ENCODE data around the gene IL17RC. TPM values are rescaled to one million over a fixed set of nuclear protein-coding genes. Genes with fewer than 3 reads are reported as not detected.
A peak's percentile ranks its signal among the peaks of the same experiment; 100 is the strongest.
"Not testable (repeated sequence)": the region's sequence is repeated elsewhere in the genome, so short reads cannot be mapped to it uniquely, and the experiment has no call there.

IL17RC gene
- total and polyA plus RNA-seq, 12 donors: 18.6 to 62.3 (median 28.4) TPM

DNA sequence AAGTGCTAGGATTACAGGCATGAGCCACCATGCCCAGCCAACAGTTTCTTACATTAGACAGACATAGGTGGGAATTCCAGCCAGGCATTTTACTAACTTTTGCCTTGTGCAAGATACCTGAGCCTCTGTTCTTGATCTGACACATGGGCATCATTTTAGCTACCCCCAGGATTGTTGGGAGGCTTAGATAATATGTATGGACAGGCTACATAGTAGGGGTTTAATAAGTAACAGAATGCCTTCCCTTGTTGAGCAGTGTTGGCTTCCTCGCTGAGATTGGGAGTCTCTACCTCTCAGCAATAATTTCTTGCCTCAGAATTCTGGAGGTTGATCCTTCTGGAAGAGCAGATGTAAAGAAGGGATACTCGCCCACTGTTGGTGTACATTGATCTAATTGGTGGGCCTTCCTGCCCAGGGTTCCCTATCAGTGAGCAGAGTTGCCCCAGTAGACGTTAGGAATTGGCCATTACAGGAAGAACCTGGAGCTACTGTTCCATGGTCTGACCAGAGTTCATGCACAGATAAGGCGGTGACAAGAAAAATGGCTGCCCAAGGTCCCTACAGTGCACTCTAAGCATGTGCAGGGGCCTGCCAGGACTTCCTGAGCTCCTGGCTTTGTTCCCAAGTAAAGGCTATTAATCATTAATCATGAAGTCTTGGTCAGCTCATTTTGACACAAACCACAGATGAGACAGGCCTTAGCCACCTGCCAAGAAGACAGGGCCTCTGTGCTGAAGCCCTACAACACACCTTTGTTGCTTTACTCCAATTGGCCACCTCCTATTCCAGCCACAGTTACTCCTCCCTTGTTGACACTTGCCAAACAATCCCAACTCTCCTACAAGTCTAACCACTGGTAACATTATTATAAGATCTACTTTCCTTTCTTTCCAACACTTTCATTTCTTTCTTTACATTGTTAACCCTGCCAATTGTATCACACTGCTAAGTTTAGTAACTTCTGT lies 19.2 kb upstream of the IL17RC start:
- intact Hi-C loops (cut with DNase I): no loop called here
- DNase-seq (no peak), ATAC-seq (peak in 1 of 8 donors; percentile 28)
- Histone ChIP-seq H3K4me1 (peaks cover 0 to 27% (median 4%) of the 10 kb centered on the region in 9 donors), H3K36me3 (peaks cover 0 to 17% (median 0%) of the 10 kb centered on the region in 9 donors), H3K9me3 (no peaks in the 10 kb centered on the region), H3K27ac (no peak overlapping the region), H3K4me3 (no peak overlapping the region), H3K27me3 (no peaks in the 10 kb centered on the region)
- TF ChIP-seq, protein P1, sequence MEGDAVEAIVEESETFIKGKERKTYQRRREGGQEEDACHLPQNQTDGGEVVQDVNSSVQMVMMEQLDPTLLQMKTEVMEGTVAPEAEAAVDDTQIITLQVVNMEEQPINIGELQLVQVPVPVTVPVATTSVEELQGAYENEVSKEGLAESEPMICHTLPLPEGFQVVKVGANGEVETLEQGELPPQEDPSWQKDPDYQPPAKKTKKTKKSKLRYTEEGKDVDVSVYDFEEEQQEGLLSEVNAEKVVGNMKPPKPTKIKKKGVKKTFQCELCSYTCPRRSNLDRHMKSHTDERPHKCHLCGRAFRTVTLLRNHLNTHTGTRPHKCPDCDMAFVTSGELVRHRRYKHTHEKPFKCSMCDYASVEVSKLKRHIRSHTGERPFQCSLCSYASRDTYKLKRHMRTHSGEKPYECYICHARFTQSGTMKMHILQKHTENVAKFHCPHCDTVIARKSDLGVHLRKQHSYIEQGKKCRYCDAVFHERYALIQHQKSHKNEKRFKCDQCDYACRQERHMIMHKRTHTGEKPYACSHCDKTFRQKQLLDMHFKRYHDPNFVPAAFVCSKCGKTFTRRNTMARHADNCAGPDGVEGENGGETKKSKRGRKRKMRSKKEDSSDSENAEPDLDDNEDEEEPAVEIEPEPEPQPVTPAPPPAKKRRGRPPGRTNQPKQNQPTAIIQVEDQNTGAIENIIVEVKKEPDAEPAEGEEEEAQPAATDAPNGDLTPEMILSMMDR (IDR thresholded peaks at IDR 0.05): no peak
- WGBS, 2 donors: 62 to 68% methylated on average over 4 of the region's 4 CpGs

DNA sequence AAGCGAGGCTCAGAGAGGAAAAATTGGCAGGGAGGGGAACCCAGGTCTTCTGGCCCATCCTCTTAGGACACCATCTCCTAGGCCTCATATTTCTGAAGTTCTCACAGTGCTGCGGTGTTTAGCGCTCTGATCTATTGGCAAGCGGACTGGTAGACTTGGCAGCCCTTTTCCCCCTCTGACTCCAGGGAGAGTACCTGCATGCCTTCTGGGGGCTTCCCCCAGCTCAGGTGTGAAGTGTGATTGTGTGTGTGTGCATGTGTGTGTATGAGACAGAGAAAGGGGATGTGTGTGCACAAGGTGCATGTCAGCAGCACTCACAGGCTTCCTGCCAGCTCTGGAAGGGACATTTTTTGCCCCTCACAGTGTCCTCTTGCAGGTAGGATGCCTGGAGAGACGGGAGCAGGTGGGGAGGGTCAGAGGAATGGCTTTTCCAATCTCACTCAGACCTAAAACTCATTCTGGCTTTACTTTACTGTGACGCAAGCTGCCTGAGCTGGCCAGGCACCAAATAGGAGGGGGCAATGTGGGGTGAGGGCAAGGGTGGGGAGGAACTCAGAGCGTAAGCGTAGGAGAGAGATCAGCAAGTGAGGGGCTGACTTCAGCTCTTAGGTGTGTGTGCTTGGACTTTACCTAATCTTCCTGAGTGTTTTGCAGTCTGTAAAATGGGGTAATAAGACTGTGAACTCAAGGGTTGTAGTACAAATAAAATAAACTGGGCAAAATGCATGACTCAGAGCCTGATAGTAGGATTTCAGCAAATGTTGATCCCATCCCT lies 18.2 kb upstream of the IL17RC start:
- peaks cover 0 to 32% (median 10%) of the 10 kb centered on the region in 9 donors for H3K4me1 ChIP-seq

DNA sequence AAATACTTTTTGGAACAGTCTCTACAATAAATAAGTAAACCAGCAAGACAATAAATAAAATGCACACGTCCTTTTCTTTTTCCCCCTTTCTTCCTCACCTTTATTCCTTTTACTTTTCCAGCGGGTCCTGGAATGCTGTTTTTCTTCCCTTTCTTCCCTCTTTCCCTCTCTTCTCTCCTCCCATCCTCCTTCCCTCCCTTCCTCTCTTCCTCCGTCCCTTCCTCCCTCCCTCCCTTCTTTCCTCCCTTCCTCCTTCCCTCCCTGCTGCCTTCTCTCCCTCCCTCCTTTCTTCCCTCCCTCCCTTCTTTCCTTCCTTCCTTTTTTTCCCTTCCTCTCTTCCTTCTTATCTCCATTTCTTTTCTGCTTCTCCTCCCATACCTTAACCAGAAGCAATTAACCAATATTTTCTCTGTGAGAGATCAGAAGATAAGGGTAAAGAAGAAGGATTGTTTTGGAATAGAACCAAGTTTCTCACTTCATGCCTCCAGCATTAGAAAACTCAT lies 17.6 kb upstream of the IL17RC start:
- intact Hi-C loops (cut with DNase I): no loop called here
- Histone ChIP-seq H3K4me3 (no peak overlapping the region), H3K36me3 (peaks cover 0 to 4% (median 0%) of the 10 kb centered on the region in 9 donors), H3K27me3 (no peaks in the 10 kb centered on the region), H3K27ac (no peak overlapping the region), H3K9me3 (no peaks in the 10 kb centered on the region), H3K4me1 (peaks cover 0 to 30% (median 10%) of the 10 kb centered on the region in 9 donors)
- ATAC-seq (no peak), DNase-seq (no peak)
- 70% methylated on average over 3 of the region's 3 CpGs for WGBS, 2 donors
- TF ChIP-seq, protein P1 (IDR thresholded peaks at IDR 0.05): no peak

More for the DNA sequence above, 18.2 kb upstream of the IL17RC start:
- ATAC-seq (no peak), DNase-seq (no peak)
- WGBS, 2 donors: 81 to 84% methylated on average over 8 of the region's 8 CpGs
- Histone ChIP-seq H3K27me3 (no peaks in the 10 kb centered on the region), H3K4me3 (no peak overlapping the region), H3K36me3 (peaks cover 0 to 8% (median 0%) of the 10 kb centered on the region in 9 donors), H3K27ac (no peak overlapping the region), H3K9me3 (no peaks in the 10 kb centered on the region)
- TF ChIP-seq, protein P1 (IDR thresholded peaks at IDR 0.05): no peak
- intact Hi-C loops (cut with DNase I): no loop called here

DNA sequence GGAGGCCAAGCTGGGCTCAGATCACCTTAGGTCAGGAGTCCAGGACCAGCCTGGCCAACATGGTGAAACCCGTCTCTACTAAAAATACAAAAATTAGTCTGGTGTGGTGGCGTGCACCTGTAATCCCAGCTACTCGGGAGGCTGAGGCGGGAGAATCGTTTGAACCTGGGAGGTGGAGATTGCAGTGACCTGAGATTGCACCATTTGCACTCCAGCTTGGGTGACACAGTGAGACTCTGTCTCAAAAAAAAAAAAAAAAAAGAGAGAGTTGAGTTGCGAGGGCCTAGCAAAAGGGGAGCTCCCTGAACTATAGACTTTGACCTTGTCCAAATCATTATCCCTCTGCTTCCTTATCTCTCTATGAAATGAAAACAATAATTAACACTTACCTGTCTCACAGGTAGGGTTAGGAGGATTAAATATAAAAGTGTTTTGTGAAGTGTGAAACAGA lies 15.9 kb upstream of the IL17RC start:
- 92 to 94% methylated on average over 6 of the region's 6 CpGs for WGBS, 2 donors
- H3K9me3 ChIP-seq; ATAC-seq; H3K36me3 ChIP-seq; DNase-seq; intact Hi-C loops (cut with DNase I); H3K27me3 ChIP-seq; H3K27ac ChIP-seq; H3K4me3 ChIP-seq: not testable (repeated sequence)
- peaks cover 0 to 28% (median 10%) of the 10 kb centered on the region in 9 donors for H3K4me1 ChIP-seq

Data from heart right ventricle (tissue), 16 donors.